ENCODE data around the gene CYSRT1.

DNA sequence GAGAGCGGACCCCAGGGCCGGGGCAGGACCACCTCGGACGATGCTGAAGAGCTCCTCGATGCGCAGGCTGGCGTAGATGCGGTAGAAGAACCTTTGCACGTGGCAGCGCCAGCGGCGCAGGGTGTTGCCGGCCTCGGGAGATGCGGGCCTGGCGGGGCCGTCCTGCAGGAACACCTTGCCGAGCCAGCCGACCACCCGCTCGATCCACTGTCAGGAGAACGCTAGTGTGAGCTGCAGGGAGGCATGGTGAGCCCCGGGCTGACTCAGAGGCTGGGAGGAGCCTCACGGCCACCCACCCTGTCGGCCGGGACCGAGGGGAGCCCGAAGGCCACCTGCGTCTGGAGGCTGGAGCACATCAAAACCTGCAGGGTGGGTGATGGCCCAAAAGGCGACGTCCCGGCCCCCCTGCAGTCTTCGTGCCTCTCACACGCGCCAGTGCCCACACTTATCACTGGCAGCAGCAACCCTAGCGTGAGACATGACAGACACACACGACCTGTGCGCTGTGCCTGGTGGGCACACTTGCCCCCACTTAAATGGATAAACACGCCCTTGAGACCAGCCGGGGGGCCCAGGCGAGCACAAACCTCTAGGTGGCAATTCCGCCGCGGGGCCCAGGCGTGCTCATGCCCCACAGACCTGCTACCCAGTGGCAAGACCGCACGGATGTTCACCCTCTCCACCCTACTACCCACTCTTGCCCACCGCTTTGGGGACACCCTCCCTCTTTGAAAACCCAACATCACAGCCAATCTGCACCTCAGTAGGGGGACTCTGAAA lies 39.9 kb upstream of the CYSRT1 start:
- TF ChIP-seq, protein P1, sequence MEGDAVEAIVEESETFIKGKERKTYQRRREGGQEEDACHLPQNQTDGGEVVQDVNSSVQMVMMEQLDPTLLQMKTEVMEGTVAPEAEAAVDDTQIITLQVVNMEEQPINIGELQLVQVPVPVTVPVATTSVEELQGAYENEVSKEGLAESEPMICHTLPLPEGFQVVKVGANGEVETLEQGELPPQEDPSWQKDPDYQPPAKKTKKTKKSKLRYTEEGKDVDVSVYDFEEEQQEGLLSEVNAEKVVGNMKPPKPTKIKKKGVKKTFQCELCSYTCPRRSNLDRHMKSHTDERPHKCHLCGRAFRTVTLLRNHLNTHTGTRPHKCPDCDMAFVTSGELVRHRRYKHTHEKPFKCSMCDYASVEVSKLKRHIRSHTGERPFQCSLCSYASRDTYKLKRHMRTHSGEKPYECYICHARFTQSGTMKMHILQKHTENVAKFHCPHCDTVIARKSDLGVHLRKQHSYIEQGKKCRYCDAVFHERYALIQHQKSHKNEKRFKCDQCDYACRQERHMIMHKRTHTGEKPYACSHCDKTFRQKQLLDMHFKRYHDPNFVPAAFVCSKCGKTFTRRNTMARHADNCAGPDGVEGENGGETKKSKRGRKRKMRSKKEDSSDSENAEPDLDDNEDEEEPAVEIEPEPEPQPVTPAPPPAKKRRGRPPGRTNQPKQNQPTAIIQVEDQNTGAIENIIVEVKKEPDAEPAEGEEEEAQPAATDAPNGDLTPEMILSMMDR (IDR thresholded peaks at IDR 0.05): no peak
- TF ChIP-seq POLR2A (IDR thresholded peaks at IDR 0.05): no peak
